Measurements from ENCODE around the gene GYS1. TPM values are rescaled to one million over a fixed set of nuclear protein-coding genes. Genes with fewer than 3 reads are reported as not detected.
"Not testable (repeated sequence)": the region's sequence is repeated elsewhere in the genome, so short reads cannot be mapped to it uniquely, and the experiment has no call there.

Gene GYS1
- 10 to 100 TPM; 42.2 to 47.6 TPM for total RNA-seq

GRCh38 chr19:48993175-48994034 is at the start of gene GYS1, which contains the start of gene RUVBL2:
Gene GYS1, minus strand, starts transcription at chr19:48993309. Its CDS starts 197 bp downstream, at chr19:48993112.
Gene RUVBL2, plus strand, starts transcription at chr19:48993887. Its CDS starts 25 bp downstream, at chr19:48993912.
- H3K36me3 Mint-ChIP-seq = peaks cover 16% of the 10 kb centered on the region
- peak within 1 kb of the TSS; percentile 96 for H3K4me3 Mint-ChIP-seq
- CTCF ChIA-PET = interaction anchor here (0.6 to 2.9 kb wide), 49 partner anchors 10 to 684 kb away, joined by 3 to 41 read pairs (median 5); partner anchors contain the start of genes BAX, CA11, FTL and LIN7B
- peaks cover 43% of the 10 kb centered on the region for H3K4me1 Mint-ChIP-seq (ENCODE audit: low read depth)
- no peaks in the 10 kb centered on the region for H3K27me3 Mint-ChIP-seq
- H3K9me3 Mint-ChIP-seq = no peaks in the 10 kb centered on the region
- DNase-seq = peak; percentile 99
- H3K27ac Mint-ChIP-seq = peak within 1 kb of the TSS; percentile 93
- intact Hi-C loops (cut with micrococcal nuclease) = loop anchor here (1.0 to 10.0 kb wide), 5 partner anchors 28 to 198 kb away; partner anchors contain the start of genes CGB2, FTL and SNRNP70
- POLR2A ChIA-PET = interaction anchor here (0.5 to 2.3 kb wide), 18 partner anchors 9 to 538 kb away, joined by 3 to 7 read pairs (median 3); partner anchors contain the start of genes BAX, FTL and NUCB1

- H3K27me3 Mint-ChIP-seq; POLR2A ChIA-PET; H3K36me3 Mint-ChIP-seq; DNase-seq; H3K4me1 Mint-ChIP-seq (ENCODE audit: low read depth); CTCF ChIA-PET; intact Hi-C loops (cut with micrococcal nuclease); H3K4me3 Mint-ChIP-seq; H3K9me3 Mint-ChIP-seq; H3K27ac Mint-ChIP-seq: not testable (repeated sequence)
Observed at GRCh38 chr19:49042666-49043065, 49.6 kb upstream of the GYS1 start.

- H3K4me1 Mint-ChIP-seq (ENCODE audit: low read depth) = no peaks in the 10 kb centered on the region
- ChIA-PET CTCF (no interaction called here), POLR2A (no interaction called here)
- no peaks in the 10 kb centered on the region for H3K27me3 Mint-ChIP-seq
- no peaks in the 10 kb centered on the region for H3K36me3 Mint-ChIP-seq
- intact Hi-C loops (cut with micrococcal nuclease) = no loop called here
- no peaks in the 10 kb centered on the region for H3K9me3 Mint-ChIP-seq
- no peak overlapping the region for H3K4me3 Mint-ChIP-seq
- no peak for DNase-seq
- H3K27ac Mint-ChIP-seq = no peak overlapping the region
Observed at GRCh38 chr19:49042177-49042576, 49.1 kb upstream of the GYS1 start.

GRCh38 chr19:49039736-49040135 is 46.6 kb upstream of the GYS1 start:
- H3K27me3 Mint-ChIP-seq; POLR2A ChIA-PET; H3K9me3 Mint-ChIP-seq; H3K4me1 Mint-ChIP-seq (ENCODE audit: low read depth); intact Hi-C loops (cut with micrococcal nuclease); H3K36me3 Mint-ChIP-seq; CTCF ChIA-PET; DNase-seq; H3K4me3 Mint-ChIP-seq; H3K27ac Mint-ChIP-seq: not testable (repeated sequence)

GRCh38 chr19:49038557-49039276 is 45.6 kb upstream of the GYS1 start:
- H3K4me1 Mint-ChIP-seq (ENCODE audit: low read depth); CTCF ChIA-PET; POLR2A ChIA-PET; H3K4me3 Mint-ChIP-seq; H3K9me3 Mint-ChIP-seq; DNase-seq; H3K27ac Mint-ChIP-seq; intact Hi-C loops (cut with micrococcal nuclease); H3K27me3 Mint-ChIP-seq; H3K36me3 Mint-ChIP-seq: not testable (repeated sequence)

- H3K9me3 Mint-ChIP-seq; H3K27ac Mint-ChIP-seq; intact Hi-C loops (cut with micrococcal nuclease); CTCF ChIA-PET; H3K27me3 Mint-ChIP-seq; DNase-seq; POLR2A ChIA-PET; H3K36me3 Mint-ChIP-seq; H3K4me1 Mint-ChIP-seq (ENCODE audit: low read depth); H3K4me3 Mint-ChIP-seq: not testable (repeated sequence)
Observed at GRCh38 chr19:49038111-49038510, 45.0 kb upstream of the GYS1 start.

- intact Hi-C loops (cut with micrococcal nuclease); H3K27ac Mint-ChIP-seq; CTCF ChIA-PET; H3K36me3 Mint-ChIP-seq; H3K4me3 Mint-ChIP-seq; H3K4me1 Mint-ChIP-seq (ENCODE audit: low read depth); H3K27me3 Mint-ChIP-seq; POLR2A ChIA-PET; H3K9me3 Mint-ChIP-seq: not testable (repeated sequence)
- peak; percentile 74 for DNase-seq
Observed at GRCh38 chr19:49036815-49037214, 43.7 kb upstream of the GYS1 start, which contains the start of gene CGB1. Gene CGB1, minus strand, starts transcription at chr19:49036895. Its CDS starts 184 bp downstream, at chr19:49036711.

GRCh38 chr19:49031642-49032301 is 38.7 kb upstream of the GYS1 start, which contains the start of gene CGB2:
Gene CGB2, plus strand, starts transcription at chr19:49031890. Its CDS starts 206 bp downstream, at chr19:49032096.
- POLR2A ChIA-PET; H3K9me3 Mint-ChIP-seq; H3K27me3 Mint-ChIP-seq; H3K4me1 Mint-ChIP-seq (ENCODE audit: low read depth); H3K36me3 Mint-ChIP-seq; H3K4me3 Mint-ChIP-seq; CTCF ChIA-PET: not testable (repeated sequence)
- peak within 1 kb of the TSS; percentile 56 for H3K27ac Mint-ChIP-seq
- intact Hi-C loops (cut with micrococcal nuclease) = loop anchor here (1.0 kb wide), 1 partner anchor 38 kb away; the partner anchor contains the start of genes GYS1 and RUVBL2
- DNase-seq = peak; percentile 86

GRCh38 chr19:49030323-49030722 is 37.2 kb upstream of the GYS1 start:
- H3K9me3 Mint-ChIP-seq; H3K4me1 Mint-ChIP-seq (ENCODE audit: low read depth); intact Hi-C loops (cut with micrococcal nuclease); DNase-seq; H3K27ac Mint-ChIP-seq; CTCF ChIA-PET; H3K4me3 Mint-ChIP-seq; POLR2A ChIA-PET; H3K27me3 Mint-ChIP-seq; H3K36me3 Mint-ChIP-seq: not testable (repeated sequence)

GRCh38 chr19:49029749-49030148 is 36.6 kb upstream of the GYS1 start:
- intact Hi-C loops (cut with micrococcal nuclease); H3K4me1 Mint-ChIP-seq (ENCODE audit: low read depth); H3K36me3 Mint-ChIP-seq; DNase-seq; H3K4me3 Mint-ChIP-seq; H3K27me3 Mint-ChIP-seq; CTCF ChIA-PET; H3K27ac Mint-ChIP-seq; POLR2A ChIA-PET; H3K9me3 Mint-ChIP-seq: not testable (repeated sequence)

GRCh38 chr19:49028686-49029085 is 35.6 kb upstream of the GYS1 start:
- H3K36me3 Mint-ChIP-seq; H3K9me3 Mint-ChIP-seq; H3K27ac Mint-ChIP-seq; DNase-seq; POLR2A ChIA-PET; H3K4me3 Mint-ChIP-seq; H3K27me3 Mint-ChIP-seq; CTCF ChIA-PET; intact Hi-C loops (cut with micrococcal nuclease); H3K4me1 Mint-ChIP-seq (ENCODE audit: low read depth): not testable (repeated sequence)

GRCh38 chr19:49025599-49025998 is 32.5 kb upstream of the GYS1 start:
- peaks cover 12% of the 10 kb centered on the region for H3K4me1 Mint-ChIP-seq (ENCODE audit: low read depth)
- H3K9me3 Mint-ChIP-seq; POLR2A ChIA-PET; H3K27me3 Mint-ChIP-seq; H3K27ac Mint-ChIP-seq; H3K36me3 Mint-ChIP-seq; CTCF ChIA-PET; intact Hi-C loops (cut with micrococcal nuclease); H3K4me3 Mint-ChIP-seq; DNase-seq: not testable (repeated sequence)
